T-helper 22 cell (primary cell): ENCODE results near the gene ZCCHC8.
"Not testable (repeated sequence)": the region's sequence is repeated elsewhere in the genome, so short reads cannot be mapped to it uniquely, and the experiment has no call there.

Experiments
- DNase-seq: peaks from one replicate; pipeline ENCODE4 v3.0.0-alpha.2; 2020; ENCODE audit warnings: low read depth

The ZCCHC8 gene

DNA sequence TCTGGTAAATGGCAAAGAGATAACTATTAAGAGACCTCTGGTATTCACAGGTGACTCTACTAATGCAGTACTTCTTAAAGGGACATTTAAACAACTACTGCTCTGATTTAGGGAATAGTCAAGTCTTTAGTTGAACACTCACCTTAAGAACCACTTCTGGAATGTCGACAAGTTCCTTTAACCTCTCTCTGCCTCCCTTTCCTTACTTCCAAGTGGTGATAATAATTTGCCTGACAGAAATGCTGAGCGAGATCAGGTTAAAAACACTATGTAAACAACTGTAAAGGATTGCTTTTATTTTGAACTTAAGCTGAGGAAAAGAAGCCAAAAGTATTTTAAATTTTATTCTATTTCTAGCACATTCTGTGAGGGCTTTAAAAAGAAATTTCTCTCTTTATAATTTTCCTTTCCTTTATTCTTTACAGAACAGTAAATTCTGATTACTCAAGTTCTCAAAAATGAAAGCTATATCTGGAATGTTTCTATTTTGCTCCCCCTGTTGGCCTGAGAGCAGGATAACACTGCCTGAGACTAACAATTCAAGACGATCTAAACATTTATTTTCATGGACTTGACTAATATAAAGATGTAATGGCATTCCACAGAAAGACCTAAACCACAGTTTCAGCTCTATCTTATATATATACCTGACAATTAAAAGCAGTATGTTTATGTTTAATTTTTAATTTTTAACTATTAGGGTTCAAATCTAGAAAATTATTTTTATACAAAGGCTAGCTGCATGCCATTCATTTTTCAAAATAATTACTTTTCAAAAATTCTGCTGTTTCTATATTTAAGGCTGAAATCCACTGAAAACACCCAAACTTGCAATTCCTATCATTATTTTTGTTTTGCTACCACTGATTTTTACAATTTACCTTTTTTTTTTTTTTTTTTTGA lies 29.2 kb downstream of the ZCCHC8 start:
- DNase-seq, result no peak

DNA sequence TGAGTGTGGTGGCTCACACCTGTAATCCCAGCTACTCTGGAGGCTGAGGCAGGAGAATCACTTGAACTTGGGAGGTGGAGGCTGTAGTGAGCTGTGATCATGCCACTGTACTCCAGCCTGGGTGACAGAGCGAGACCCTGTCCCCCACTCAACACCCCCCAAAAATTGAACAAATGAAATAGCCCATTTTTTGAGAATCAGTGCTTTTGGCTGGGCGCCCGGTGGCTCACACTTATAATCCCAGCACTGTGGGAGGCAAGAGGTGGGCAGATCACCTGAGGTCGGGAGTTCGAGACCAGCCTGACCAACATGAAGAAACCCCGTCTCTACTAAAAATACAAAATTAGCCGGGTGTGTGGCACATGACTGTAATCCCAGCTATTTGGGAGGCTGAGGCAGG lies 30.2 kb downstream of the ZCCHC8 start:
- DNase-seq, result not testable (repeated sequence)

DNA sequence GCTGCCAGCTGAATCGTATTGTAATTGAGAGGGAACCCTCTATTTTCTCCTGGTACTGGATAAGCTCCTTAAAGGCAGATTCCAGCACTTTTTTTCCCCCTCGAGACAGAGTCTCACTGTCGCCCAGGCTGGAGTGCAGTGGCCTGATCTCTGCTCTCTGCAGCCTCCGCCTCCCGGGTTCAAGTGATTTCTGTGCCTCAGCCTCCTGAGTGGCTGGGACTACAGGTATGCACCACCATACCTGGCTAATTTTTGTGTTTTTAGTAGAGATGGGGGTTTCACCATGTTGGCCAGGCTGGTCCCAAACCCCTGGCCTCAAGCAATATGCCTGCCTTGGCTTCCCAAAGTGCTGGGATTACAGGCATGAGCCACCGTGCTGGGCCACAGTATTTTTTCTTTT lies 30.9 kb downstream of the ZCCHC8 start:
- DNase-seq, result not testable (repeated sequence)

DNA sequence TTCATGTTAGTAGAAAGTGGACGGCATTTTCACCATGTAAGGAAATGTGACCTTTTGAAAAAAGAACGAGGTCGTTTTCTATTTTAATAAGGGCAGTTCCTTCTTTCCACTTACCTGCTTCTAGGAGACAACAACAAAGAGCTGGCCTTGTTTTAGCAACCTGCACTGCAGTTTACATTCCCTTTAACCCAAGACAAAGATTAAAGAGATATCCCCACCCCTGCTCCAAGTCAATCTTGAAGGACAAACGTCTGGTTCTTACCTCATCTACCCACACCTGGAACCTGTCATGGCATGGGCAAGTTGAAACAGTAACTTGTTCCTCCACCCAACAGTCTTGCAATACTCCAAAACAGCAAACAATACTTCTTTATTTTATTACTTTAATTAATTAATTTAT lies 32.7 kb downstream of the ZCCHC8 start:
- DNase-seq, result no peak

DNA sequence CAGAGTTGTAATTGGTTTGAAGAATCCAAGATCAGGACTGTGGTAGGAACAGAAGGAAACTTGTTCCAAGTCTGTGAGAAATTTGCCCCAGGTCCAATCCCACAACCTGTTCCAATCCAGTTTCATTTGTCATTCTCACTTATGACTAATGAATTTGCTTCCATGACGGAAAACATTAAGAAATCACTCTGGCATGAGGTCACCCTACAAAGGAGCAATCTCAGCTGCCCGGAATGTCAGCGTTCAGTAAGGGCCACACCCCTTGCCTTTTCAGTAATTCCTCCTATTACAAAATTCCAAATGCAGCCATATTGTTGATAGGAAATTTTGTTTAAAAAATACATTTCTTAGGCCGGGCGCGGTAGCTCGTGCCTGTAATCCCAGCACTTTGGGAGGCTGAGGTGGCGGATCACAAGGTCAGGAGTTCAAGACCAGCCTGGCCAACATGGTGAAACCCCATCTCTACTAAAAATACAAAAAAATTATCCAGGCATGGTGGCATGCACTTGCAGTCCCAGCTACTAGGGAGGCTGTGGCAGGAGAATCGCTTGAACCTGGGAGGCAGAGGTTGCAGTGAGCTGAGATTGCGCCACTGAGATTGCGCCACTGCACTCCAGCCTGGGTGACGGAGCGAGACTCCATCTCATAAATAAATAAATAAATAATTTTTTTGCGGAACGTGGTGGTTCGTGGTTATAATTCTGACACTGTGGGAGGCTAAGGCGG lies 36.3 kb downstream of the ZCCHC8 start:
- not testable (repeated sequence) for DNase-seq

DNA sequence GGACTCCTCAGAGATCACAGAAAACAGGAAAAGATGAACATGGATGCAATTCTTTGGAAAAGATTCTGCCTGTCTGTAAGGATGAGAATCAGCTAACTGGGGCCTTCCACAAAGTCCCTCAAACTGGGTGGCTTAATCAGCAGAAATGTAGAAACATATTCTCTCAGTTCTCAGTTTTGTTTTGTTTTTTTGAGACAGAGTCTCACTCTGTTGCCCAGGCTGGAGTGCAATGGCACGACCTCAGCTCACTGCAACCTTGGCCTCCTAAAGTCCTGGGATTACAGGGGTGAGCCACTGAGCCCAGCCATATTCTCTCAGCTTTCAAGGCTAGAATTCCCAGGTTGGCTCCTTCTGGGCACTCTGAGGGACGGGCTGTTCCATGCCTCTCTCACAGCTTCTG lies 40.1 kb downstream of the ZCCHC8 start:
- no peak for DNase-seq

DNA sequence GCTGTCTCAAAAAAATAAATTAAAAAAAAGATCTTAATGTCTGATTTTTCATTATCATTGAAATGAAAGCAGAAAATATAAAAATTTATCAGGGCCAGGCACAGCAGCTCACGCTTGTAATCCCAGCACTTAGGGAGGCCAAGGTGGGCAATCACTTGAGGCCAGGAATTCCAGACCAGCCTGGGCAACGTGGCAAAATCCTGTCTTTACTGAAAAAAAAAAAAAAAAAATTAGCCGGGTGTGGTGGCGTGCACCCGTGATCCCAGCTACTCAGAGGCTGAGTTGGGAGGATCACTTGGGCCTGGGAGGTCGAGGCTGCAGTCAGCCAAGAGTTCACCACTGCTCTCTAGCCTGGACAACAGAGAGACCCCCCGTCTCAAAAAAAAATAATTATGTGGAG lies 40.7 kb downstream of the ZCCHC8 start:
- no peak for DNase-seq

DNA sequence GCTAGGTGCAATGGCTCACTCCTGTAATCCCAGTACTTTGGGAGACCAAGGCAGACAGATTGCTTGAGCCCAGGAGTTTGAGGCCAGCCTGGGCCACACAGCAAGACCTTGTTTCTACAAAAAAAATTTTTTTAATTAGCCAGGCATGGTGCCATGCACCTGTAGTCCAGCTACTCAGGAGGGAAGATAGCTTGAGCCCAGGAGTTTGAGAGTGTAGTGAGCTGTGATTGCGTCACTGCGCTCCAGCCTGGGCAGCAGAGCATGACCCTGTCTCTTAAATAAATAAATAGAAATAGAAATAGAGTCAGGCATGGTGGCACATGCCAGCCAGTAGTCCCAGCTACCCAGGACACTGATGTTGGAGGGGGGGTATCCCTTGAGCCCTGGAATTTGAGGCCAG lies 41.5 kb downstream of the ZCCHC8 start:
- no peak for DNase-seq

DNA sequence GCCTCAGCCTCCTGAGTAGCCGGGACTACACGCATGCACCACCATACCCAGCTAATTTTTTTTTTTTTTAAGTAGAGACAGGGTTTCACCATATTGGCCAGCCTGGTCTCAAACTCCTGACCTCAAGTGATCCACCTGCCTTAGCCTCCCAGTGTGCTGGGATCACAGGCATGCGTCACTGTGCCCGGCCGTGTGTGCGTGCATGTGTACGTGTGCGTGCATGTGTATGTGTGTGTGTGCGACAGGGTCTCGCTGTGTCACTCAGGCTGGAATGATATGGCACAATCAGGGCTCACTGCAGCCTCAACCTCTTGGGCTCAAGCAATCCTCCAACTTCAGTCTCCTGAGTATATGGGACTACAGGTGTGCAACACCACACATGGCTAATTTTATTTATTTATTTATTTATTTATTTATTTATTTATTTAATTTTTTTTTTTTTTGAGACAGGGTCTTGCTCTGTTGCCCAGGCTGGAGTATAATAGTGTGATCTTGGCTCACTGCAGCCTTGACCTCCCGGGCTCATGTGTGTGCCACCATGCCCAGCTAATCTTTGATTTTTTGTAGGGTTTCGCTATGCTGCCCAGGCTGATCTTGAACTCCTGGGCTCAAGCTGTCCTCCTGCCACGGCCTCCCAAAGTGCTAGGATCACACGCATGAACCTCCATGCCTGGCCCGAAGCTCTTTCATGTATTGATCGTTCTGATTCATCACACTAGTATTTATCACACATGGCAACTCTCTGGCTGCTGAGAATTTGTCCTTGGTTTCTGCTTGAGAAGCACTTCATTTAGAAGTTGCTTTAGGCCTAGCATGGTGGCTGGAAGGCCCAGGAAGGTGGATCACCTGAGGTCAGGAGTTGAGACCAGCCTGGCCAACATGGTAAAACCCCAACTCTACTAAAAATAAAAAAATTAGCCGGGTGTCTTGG lies 42.4 kb downstream of the ZCCHC8 start:
- no peak for DNase-seq

DNA sequence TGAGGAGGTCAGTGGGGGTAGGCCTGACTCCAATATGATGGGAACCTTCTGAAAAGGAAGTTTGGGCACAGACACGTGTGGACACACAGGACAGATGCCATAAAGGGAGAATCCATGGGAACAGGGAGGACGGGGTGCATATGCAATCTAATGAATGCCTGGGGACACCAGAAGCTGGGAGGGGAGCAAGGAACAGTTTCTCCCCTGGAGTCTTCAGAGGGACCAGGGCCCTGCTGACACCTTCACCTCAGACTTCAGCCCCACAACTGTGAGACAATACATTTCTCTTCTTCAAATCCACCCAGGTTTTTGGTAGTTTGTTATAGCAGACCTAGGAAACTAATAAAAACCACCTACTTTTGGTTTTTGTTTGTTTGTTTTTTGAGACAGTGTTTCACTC lies 43.1 kb downstream of the ZCCHC8 start:
- no peak for DNase-seq

DNA sequence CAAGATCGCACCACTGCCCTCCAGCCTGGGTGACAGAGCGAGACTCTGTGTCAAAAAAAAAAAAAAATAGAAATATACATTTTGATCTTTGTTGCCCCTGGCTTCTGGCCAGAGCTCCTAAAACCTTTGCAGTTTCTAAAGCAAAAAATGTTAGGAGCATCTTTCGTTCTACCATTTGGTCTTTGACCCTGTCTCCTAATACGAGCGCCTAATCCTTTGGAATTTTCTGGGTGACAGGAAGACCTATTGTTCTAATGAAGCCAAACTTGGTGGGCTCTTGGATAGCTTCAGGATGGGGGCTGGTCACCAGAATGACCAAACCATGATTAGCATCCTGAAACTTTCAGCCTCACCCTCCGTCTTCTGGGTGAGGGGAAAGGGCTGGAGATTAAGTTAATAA lies 46.0 kb downstream of the ZCCHC8 start:
- no peak for DNase-seq

DNA sequence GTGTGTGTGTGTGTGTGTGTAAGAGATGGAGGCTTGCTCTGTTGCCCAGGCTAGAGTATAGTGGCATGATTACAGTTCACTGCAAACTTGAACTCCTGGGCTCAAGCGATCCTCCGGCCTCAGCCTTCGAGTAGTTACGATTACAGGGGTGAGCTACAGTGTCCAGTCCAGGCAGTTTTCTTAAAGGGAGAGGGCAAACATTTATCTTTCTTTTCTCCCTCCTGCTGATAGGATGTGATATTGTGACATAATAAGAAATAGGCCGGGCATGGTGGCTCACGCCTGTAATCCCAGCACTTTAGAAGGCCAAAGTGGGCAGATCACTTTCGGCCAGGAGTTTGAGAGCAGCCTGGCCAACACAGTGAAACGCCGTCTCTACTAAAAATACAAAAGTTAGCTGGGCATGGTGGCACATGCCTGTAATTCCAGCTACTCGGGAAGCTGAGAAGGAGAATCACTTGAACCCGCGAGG lies 46.4 kb downstream of the ZCCHC8 start:
- no peak for DNase-seq

DNA sequence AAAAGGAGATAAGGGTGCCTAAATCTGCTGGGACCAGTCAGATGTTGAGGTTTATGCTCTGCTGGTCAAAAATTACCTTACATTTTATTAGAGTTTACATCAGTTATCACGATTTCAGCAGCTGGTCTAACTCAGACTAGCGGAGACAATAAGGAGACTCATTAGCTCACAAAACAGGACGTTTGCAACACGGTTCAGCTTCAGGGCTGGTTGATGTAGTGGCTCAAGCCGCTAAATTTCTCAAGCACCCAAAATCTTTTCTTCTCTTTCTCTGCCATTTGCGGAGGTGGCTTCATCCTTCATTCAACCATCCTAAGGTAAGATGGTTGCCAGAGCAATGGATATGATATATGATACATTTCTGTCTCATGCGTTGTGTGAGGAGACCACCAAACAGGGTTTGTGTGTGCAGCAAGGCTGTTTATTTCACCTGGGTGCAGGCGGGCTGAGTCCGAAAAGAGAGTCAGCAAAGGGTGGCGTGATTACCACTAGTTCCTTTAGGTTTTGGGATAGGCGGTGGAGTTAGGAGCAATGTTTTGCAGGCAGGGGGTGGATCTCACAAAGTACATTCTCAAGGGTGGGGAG lies 47.9 kb downstream of the ZCCHC8 start:
- DNase-seq, result no peak

DNA sequence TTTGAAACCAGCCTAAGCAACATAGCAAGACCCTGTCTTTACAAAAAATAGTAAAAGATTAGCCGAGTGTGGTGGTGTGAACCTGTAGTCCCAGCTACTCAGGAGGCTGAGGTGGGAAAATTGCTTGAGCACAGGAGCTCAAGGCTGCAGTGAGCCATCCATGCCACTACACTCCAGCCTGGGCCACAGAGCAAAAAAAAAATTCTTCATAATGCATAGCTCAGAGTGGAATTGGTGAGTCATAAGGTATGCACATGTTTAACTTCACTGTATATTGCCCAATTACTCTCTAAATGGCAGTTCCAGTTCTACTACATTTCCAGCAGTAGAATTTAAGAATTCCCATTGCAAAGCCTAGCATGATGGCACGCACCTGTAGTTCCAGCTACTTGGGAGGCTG lies 51.4 kb downstream of the ZCCHC8 start:
- DNase-seq, result no peak

DNA sequence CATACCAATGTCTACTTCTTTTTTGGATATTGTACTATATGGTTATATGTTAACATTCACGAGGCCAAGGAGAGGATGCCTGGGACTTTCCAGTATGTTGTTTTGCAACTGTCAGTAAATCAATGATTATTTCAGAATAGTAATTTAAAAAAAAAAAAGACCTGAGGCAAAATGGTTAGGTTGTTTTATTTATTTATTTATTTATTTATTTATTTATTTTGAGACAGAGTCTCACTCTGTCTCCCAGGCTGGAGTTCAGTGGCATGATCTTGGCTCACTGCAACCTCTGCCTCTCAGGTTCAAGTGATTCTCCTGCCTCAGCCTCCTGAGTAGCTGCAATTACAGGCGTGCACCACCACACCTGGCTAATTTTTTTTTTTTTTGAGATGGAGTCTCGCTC lies 52.9 kb downstream of the ZCCHC8 start:
- DNase-seq, result not testable (repeated sequence)

DNA sequence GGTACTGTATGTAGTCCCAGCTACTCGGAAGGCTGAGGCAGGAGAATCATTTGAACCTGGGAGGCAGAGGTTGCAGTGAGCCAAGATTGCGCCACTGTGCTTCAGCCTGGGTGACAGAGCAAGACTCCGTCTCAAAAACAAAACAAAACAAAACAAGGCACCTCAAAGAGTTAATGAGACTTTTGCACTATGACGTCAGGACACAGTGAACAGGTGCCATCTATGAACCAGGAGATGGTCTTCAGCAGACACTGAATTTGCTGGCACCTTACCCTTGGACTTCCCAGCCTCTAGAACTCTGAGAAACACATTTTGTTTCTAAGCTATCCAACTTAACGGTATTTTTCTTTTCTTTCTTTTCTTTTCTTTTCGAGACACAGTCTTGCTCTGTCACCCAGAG lies 54.3 kb downstream of the ZCCHC8 start:
- DNase-seq, result not testable (repeated sequence)

DNA sequence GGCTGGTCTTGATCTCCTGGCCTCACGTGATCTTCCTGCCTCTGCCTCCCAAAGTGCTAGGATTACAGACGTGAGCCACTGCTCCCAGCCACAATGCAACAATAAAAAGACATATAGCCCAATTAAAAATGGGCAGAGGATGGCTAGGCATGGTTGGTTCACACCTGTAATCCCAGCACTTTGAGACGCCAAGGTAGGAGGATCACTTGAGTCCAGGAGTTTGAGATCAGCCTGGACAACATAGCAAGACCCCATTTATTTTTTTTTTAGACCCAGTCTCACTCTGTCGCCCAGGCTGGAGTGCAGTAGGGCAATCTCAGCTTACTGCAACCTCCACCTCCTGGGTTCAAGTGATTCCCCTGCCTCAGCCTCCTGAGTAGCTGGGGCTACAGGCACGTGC lies 56.7 kb downstream of the ZCCHC8 start:
- DNase-seq, result not testable (repeated sequence)

DNA sequence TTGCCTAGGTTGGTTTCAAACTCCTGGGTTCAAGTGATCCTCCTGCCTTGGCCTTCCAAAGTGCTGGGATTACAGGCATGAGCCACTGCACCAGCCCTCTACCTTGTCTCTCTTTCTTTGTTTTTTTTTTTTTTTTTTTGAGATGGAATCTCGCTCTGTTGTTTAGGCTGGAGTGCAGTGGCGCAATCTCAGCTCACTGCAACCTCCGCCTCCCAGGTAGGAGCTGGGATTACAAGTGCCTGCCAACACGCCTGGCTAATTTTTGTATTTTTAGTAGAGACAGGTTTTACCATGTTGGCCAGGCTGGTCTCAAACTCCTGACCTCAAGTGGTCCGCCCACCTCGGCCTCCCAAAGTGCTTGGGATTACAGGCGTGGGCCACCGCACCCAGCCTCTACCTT lies 61.9 kb downstream of the ZCCHC8 start:
- DNase-seq, result not testable (repeated sequence)

DNA sequence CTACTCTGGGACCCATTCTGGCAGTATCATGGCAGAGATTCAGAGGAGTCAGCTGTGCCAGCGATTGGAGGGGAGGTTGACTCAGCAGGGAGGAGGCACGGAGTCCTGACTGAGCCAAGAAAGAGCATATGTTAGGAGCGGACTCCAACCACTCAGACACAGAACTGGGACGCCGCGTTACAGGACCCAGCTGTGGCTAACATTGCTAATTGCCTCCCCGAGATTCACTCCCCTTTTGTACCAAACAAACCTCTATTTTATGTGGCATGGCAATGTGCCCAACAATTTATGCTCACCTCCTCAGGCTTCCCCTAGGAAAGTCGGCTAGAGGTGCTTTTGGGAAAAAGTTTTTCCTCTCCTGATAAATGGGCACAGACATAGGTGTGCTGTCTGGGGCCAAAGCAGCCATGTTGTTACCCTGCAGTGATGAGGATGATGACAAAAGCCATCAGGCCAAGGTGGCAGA lies 63.0 kb downstream of the ZCCHC8 start:
- no peak for DNase-seq

DNA sequence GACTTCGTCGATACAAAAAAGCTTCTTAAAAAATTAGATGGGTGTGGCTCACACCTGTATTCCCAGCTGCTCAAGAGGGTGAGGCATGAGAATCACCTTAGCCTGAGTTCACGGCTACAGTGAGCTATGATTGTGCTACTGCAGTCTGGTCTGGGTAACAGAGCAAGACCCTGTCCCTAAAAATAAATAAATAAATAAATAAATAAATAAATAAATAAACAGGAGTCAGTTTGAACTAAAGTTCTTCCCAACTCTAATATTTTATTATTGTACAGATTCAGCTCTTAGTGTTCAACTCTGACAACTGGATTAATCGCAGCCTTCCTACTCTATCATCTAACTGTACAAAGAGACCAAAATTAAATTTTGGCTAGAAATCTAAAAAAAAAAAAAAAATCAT lies 65.5 kb downstream of the ZCCHC8 start:
- DNase-seq, result no peak

DNA sequence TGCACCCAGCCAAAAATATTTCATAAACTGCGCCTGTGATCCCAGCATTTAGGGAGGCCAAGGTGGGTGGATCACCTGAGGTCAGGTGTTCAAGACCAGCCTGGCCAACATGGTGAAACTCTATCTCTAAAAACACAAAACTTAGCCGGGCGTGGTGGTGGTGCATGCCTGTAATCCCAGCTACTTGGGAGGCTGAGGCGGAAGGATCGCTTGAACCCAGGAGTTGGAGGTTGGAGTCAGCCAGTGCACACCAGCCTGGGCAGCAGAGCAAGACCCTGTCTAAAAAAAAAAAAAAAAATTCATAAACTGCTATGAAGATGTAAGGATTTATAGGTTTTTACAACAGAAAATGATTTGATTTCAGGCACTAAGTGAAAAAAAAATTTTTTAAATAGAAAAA lies 71.7 kb downstream of the ZCCHC8 start:
- not testable (repeated sequence) for DNase-seq

DNA sequence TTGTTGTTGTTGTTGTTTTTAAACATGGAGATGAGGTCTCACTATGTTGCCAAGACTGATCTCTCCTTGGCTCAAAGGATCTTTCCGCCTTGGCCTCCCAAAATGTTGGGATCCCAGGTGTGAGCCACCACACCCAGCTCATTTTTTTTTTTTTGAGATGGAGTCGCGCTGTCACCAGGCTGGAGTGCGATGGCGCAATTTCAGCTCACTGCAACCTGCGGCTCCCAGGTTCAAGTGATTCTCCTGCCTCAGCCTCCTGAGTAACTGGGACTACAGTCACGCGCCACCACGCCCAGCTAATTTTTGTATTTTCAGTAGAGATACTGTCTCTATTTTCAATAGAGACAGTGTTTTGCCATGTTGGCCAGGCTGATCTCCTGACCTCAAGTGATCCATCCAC lies 73.3 kb downstream of the ZCCHC8 start:
- DNase-seq, result no peak
